Stimulated activated naive CD4-positive, alpha-beta T cell treated with Interleukin-2 at 50 U/mL for 16 hours (primary cell): ENCODE data around the gene KIAA1191.

Experiments used
- DNase-seq: peaks from one replicate; lab custom pipeline; 2025; lab: John Stamatoyannopoulos, UW

Gene KIAA1191

GRCh38 chr5:176389135-176390123 is 27.9 kb upstream of the KIAA1191 start:
- DNase-seq, result peak; percentile 82

- DNase-seq, result peak; percentile 100
Observed at GRCh38 chr5:176388444-176389134, 27.0 kb upstream of the KIAA1191 start, which contains the start of the genes HIGD2A and NOP16. TSS of gene HIGD2A (plus strand) at chr5:176388751. CDS start at chr5:176388820, 69 bp downstream. TSS of gene NOP16 (minus strand) at chr5:176388598. CDS start at chr5:176388539, 59 bp downstream.

GRCh38 chr5:176388003-176388443 is 26.5 kb upstream of the KIAA1191 start:
- no peak for DNase-seq

DNA sequence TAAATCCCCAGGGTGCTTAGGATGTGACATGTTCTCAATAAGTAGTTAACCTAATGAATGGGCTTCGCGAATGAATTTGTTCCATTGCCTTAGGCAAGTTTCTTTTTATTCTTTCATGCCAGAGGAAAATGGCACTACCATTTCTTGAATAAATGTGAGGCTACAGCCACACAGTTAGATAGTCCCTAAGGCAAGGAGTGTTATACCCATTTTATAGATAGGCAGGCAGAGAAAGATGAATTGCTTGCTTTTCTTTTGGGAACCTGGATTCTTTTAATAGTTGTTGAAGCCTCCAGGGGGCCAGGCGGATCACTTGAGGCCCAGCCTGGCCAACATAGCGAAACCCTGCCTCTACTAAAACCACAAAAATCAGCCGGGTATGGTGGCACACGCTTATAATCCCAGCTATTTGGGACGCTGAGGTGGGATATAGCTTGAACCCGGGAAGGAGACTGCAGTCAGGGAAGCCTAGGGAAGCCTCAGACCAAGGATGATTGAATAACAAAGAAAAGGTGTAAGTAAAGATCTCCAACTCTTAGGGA is 25.9 kb upstream of the KIAA1191 start:
- DNase-seq, result no peak

- no peak for DNase-seq
Observed at GRCh38 chr5:176386491-176386890, 24.9 kb upstream of the KIAA1191 start.

GRCh38 chr5:176384991-176385390 is 23.4 kb upstream of the KIAA1191 start:
- no peak for DNase-seq

DNA sequence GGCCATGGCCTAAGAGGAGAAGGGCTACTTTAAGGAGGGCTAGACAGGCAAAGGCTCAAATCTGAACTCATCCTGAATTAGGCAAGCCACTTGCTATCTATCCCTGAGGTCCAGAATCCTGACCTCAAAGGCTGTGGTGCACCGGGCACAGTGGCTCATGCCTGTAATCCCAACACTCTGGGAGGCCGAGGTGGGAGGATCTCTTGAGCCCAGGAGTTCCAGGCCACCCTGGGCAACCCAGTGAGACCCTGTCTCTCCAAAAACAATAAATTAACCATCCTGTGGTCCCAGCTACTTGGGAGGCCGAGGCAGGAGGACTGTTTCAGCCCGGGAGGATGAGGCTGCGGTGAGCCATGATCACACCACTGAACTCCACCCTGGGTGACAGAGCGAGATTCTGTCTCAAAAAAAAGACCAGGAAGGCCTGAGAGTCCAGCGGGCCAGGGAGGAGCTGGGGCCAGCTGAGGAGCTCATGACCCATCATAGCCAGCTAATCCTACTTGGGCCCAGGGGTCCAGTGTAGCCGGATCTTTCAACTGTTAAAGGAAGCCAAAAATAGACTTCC is 22.9 kb upstream of the KIAA1191 start:
- DNase-seq, result no peak

GRCh38 chr5:176383961-176384360 is 22.4 kb upstream of the KIAA1191 start:
- no peak for DNase-seq

DNA sequence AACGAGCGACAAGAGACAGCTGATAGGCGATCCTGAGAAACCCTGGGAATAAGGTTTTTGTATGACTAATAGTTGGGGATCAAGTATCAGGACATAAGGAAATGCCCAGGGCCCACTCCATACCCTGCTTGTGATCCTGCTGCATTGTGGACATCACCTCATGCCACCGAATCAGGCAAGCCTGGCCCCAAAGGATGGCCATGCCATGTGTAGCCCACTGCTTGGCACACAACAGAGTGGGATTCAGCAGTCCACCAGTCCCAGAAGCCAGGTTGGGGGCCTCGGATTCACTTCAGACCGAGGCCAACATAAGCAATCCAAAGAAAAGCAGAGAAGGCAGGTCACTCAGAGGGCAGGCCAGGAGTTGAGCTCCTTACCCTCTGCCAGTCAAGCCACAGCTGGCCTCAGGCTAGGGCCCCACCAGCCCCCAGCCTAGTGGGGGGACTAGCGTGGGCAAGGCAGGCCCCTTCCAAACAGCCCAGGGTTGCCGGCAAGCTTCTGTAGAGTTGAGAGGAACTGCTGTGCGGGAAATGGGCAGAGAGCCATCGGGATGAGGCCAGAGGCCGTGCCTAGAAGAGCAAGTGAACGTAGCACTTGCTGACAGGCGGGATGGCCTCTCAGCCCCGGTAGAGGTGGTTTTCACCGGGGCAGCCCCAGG is 21.8 kb upstream of the KIAA1191 start:
- DNase-seq, result no peak

DNA sequence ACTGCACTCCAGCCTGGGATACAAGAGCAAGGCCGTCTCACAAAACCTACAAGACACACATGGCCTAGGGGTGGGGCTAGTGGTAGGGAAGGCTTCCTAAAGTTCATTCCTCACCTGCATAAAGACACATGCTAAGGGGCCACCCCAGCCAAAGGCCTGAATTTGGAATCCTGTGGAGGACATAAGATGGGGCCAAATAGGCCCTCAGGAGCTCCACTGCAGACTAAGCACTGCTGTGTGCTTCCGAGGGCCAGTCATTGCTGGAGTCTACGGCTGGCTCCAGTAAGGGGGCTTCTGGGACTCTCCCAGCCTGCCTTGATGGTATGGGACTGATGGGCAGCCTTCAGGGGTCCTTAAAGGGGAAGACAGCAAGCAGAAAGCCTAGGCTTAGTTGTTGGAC is 21.2 kb upstream of the KIAA1191 start:
- DNase-seq, result no peak

- DNase-seq, result no peak
Observed at GRCh38 chr5:176381979-176382378, 20.4 kb upstream of the KIAA1191 start.

DNA sequence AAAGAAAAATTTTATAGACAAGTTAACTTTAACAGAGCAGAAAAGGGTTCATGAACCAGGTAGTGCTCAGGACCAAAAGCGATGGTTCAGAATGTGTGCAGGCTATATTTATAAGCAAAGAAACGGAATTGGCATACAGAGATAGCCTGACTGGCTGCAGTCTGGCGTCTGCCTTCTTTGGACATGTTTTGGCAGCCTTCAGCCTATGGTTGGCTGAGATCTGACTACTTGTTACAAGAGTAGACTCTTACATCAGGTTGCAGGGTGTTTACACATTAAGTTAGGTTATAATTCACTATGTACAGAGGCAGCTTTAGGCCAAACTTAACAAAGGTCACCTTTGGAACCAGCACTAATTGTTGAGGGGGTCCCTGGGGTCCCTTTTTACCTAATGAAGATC is 19.9 kb upstream of the KIAA1191 start:
- no peak for DNase-seq

DNA sequence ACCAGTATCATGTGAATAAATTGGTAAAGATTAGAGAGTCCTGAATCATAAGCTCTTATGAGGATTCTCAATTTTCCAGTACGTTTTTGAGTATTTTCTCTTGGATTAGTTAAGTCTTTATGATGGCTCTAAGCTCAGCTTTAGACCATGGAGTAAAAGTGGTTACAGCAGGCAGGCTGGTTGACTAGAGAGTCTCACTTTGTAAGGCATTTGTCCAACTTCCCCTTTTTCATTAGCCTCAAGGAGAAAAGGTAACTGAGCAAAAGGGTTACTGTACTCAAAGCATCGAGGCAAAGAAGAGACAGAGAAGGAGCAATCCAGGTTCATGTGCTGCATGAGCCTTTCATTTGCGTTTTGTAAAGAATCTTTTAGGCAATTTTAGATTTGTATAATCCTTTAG is 18.3 kb upstream of the KIAA1191 start:
- no peak for DNase-seq

DNA sequence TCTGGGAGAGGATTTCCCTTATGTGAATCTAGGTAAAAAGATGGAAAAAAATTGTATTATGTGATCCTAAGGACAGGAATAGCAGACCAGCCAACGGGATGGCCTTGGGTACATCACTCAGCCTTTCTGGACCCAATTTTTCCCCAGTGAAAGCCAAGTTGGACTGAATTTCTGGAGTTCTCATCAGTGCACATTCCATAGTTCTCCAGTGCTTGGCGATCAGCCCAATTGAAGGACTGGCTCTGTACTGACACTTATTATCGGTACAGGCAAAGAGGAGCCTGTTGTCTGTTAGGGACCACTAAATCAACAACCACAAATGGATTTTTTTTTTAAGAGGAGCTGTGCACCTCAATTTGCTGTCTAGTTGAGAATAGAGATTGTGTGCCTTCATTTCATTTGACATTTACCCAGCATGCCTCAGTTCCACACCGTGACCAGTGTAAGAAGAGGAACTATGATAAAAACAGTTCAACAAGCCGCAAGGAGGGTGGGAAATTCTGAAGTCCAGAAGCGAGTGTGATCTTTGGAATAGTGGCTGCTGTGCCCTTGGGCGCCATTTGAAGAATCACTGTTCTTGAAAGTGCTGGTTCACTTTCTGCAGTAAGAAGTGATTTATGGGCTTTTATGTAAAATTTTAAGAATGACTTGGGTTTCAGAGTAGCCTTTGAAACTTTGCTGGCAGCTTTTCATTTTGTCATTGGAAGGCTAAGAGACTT is 11.7 kb upstream of the KIAA1191 start:
- no peak for DNase-seq

DNA sequence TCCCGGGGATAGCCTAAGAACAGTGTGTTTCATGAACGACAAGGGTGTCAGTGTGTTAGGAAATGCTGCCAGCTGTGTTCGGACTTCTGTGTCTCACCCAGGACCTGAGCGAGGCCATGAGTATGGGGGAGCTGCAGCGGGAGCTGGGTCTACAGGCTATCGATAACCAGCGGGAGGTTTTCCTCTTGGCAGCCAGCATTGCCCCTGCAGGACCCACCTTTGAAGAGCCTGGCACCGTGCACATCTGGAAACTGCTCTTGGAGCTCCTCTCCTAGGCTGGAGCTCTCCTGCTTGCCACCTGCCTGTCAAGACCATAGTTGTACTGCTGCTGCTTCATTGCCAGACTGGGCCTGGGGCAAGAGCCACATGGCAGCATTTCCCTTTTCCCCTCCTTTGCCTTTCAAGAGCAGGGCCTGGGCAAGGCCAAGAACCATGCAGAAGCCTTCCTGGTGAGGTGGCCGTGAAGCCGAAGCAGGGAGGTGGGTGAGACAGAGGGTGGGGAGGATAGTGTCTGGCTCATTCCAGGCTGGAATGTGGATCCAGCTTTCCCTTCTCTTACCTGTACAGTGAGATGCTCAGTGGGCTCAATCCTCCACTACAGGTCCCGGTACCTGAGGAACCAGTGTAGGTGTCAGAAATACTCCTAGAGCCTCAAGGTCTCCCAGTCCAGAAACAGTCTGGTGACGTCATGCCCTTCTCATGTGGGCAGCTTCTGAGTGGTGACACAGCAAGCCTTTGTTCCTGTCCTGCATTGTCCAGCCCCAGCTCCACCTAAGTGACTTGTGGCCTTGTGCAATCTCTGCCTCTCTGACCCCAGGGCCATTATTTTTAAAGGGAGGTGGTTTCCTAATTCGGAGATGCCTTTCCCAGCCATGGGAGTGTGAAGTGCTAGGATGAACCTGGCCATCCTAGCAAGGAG is 10.3 kb upstream of the KIAA1191 start:
- DNase-seq, result no peak

GRCh38 chr5:176369934-176370711 is 8.6 kb upstream of the KIAA1191 start:
- no peak for DNase-seq

DNA sequence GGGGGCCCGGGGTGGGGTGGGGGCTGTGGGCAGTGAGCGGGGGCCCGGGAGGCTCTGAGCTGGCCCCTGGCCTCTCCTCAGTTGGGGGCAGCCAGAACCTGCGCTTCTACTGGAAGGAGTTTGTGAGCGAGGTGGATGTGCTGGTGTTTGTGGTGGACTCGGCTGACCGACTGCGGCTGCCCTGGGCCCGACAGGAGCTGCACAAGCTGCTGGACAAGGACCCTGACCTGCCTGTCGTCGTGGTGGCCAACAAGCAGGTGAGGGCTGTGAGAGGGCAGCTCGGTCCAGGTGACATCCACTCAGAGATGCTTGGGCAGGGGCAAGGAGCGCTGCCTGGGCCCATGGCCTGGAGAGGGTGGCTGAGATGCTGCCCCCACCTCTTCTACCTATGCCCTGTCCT is 7.2 kb upstream of the KIAA1191 start:
- DNase-seq, result no peak

- DNase-seq, result no peak
Observed at GRCh38 chr5:176366232-176366894, 4.8 kb upstream of the KIAA1191 start.
